A204.1 (cell line): Measurements from ENCODE around the gene NYNRIN.

ENCODE experiments used
- FAIRE-seq: peaks from 2 replicates; lab custom pipeline; 2012; peaks lifted over from hg19 to GRCh38; lab: Jason Lieb, UNC

Gene NYNRIN

DNA sequence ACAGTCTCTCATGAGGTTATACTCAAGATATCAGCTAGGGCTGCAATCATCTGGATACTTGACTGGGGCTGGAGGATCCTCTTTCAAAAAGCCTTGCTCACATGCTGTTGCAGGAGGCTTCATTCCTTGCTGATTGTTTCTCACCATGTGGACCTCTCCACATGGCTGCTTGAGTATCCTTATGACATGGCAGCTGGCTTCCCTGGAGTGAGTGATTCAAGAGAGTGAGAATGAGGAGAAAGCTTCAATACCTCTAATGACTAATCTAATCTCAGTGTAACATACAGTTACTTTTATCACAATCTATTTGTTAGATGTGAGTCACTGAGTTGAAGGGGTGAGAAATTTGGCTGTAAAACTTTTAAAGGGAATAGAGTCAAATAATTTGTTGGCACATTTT, 58.2 kb downstream of the NYNRIN start:
- FAIRE-seq = no peak

DNA sequence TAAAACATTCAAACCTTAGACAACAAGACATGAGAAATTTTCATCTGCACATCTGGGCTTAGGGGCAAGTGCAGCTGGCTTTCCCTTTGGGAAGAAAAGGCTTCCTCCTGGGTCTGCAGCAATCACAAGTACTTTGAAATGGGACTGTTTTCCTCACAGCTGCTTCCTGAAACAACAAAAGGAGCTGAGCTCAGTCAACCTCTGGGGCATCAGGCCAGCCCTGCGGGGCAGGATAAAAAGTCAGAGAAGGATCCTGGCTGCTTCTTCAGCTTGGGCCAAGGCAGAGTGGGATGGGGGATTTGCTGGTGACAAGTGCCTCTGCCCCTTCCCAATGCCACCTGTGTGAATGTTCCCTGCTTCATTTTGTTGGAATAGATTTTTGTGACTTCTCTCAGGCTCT, 59.9 kb downstream of the NYNRIN start:
- FAIRE-seq = no peak

DNA sequence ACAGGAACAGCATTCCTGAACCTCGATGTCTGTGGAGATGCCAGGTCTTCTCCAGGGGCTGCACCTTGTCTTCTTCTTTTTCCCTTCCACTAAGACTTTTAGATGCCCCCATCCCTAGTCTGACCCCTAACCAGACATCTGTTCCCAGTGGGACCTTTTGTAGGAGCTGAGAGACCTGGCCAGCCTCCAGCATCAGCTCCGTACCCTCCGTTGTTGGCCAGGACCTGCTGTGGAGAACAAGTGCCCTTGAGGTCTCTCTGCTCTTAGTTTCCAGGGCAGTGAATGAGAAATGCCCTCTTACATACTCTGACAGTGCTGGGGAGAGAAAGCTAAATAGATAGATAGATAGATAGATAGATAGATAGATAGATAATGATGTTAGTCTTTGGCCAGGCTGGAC, 60.5 kb downstream of the NYNRIN start:
- FAIRE-seq = no peak

DNA sequence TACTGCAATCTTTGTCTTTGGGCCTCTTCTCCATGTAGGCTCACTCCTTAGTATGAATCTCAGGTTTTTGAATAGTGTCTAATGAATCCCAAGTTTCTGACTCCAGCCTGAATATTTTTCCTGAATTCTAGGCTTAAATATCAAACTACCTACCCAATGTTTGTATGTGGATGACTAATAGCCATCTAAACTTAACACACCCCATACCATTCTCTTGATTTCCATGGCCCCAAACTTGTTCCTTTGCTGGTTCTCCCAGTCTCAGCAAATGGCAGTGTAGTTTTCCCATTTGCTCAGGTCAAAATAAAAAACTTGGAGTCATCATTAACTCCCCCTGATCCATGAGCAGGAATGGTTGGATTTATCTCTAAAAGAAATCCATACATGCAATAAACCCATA, 62.5 kb downstream of the NYNRIN start:
- FAIRE-seq = no peak

DNA sequence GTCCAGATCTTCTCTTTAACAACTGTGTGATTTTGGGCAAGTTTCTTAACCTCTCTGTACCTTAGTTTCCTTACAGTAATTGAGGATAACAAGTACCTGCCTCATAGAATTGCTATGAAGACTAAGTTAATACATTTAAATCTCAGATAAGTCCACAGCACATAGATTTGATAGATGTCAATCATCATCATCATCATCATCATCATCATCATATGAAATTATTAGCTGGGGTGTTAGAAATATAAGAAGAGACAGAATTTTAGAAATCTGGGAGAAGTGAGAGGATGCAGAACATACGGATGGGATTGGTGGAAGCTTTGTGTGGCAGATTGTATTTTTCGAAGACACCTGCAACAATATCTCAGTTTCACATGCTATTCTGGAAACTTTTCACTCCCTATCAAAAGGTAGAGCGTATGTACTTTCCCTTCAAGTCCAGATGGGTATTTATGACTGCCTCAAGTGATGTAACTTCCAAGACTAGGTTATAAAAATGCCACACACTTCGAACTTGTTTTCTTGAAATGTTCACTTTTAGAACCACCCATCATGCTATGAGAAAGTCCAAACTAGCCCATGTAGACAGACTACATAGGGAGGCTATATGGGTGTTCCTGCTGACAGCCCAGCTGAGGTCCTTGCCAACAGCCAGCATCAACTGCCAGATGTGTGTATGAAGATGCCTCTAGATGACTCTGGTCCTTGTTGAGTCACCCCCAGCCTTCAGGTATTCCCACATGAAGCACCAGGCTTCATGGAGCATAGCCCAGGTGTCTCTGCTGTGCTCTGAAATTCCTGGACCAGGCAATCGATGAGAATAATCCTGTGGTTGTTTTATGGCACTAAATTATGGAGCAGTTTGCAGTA, 64.4 kb downstream of the NYNRIN start:
- FAIRE-seq = no peak

DNA sequence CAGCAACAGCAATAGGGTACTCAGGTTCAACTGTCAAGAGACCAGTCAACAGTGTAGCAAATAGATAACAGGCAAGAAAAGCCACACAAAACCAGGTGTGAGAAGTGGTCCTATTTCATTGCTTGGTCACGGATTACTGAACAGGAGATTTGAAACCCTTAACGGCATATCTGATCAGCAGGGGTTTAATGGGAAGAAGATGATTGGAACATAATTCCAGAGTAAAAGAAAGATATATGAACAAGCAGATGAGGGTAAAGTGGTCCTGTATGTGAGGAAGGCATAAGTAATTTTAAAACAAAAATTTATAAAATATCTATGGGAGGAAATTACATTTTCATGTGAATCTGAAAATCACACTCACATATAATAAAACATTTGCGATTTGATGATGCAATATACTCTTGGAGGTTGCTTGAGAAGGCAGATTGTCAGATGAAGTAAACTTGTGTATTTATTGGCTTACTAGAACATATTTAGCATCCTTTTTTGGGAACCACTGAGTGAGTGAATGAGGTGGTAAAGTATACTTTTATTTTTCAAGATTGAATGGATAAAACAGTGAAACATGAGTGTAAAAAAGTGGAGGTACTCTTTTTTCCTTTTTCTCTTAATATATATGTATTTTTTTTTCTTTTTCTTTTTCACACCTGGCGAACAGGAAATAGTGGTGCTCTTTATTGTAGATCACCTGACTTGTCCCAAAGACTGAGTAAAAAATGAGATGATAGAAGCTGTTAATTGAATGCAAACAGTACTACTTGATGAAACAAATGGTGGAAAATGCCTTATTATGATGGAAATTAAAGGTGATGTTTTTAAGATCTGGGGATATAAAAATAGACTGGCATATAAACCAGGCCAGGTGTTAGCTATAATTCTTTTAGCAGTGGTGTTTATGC, 65.3 kb downstream of the NYNRIN start:
- no peak for FAIRE-seq

DNA sequence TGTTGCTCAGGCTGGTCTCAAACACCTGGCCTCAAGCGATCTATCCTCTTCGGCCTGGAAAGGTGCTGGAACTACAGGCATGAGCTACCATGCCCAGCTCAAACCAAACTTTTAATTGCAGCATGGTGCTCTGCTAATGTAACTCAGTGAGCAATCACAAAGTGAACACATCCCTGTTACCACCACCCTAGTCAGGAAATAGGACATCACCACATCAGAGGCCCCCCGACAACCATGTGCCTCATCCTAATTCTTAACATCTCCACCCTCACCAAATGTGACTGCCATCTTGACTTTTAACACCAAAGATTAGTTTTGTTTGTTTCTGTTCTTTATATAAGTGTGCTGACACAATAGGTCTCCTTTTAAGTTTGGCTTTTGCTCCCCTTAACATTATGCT, 66.6 kb downstream of the NYNRIN start:
- FAIRE-seq = no peak

DNA sequence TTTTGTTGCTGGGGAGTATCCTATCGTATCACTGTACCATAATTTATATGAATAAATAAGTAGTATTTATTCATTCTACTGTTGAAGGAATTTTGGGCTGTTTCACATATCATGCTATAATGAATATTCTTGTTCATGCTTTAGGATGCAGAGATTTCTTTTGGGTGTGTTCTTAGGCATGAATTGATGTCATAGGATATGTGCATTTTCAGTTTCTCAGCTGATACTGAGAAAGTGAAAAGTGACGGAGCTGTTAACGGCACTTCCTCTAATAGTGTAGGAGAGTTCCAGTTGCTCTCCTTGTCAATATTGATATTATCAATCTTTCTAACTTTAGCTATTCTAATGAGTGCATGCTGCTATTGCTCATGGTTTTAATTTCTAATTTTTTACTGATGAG, 67.0 kb downstream of the NYNRIN start:
- FAIRE-seq = no peak
